GM18526 (cell line): ENCODE results near the gene ST6GALNAC2.
A peak's percentile ranks its signal among the peaks of the same experiment; 100 is the strongest.

ENCODE experiments used
- POLR2A ChIP-seq: IDR thresholded peaks from 3 replicates; pipeline ENCODE4 v1.6.1; 2011; ENCODE audit not compliant: insufficient read length; ENCODE audit errors: extremely low read depth

Gene ST6GALNAC2

DNA sequence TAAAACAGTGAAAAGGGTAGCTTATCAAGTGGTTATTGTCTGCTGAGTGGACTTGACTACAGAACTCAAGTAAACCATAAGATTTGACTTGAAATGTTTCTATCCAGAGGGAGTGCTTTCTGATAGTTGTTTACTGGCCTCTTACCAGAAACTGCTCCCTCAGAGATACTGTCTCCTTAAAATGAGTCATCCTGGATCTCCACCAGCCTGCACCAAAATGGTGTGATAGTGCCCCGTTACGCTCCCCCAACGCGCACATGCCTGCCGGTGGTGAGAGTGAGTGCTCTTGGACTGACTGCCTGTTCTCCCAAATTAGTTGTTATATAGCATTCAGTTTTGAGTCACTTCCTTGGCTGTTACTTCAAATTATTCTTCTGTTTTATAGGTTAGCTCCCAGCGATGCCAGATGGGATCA, 22.9 kb downstream of the ST6GALNAC2 start:
- no peak for TF ChIP-seq POLR2A

DNA sequence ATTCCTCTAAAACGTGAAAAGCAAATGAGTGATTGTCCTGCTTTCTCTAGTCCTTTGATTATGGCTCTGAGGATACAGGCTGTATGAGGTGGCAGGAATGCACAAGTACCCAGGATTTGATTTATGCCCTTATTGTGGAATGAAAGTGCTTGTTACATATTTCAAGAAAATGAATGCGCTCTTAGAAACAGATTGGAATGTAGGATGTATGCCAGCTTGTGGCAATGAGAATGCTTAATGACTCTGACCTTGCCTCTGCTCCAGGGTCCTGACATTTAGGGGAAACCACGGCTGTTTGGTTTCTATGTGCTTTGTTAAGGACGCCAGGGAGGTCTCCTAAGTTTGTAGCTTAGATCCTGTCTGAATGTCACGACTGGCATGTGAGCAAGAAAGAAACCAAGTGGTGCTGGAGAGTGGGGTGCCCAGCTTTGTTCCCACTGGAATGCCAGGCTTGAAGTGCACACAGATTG, 23.8 kb downstream of the ST6GALNAC2 start:
- TF ChIP-seq POLR2A = no peak

DNA sequence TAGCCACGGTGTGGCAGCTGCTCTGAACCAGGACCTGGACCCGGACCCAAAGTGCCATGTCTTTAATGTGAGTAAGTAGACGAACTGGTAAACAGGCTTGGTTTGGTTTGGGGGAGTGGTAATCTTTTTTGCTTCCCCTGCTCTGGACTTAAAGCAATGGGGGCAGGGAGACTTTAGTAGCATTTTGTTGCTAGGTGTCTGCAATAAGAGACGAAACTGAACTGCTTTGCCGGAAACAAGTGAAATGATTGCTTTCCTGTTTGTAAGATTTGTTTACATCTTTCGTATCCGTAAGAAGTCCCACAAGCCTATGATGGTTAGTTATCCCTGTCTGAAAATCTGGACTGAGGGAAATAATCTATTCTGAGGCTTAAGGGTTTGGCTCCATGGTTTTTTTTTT, 24.3 kb downstream of the ST6GALNAC2 start:
- TF ChIP-seq POLR2A = no peak

GRCh38 chr17:76560877-76561221, 24.8 kb downstream of the ST6GALNAC2 start:
- no peak for TF ChIP-seq POLR2A

GRCh38 chr17:76560036-76560876, 25.4 kb downstream of the ST6GALNAC2 start:
- no peak for TF ChIP-seq POLR2A

DNA sequence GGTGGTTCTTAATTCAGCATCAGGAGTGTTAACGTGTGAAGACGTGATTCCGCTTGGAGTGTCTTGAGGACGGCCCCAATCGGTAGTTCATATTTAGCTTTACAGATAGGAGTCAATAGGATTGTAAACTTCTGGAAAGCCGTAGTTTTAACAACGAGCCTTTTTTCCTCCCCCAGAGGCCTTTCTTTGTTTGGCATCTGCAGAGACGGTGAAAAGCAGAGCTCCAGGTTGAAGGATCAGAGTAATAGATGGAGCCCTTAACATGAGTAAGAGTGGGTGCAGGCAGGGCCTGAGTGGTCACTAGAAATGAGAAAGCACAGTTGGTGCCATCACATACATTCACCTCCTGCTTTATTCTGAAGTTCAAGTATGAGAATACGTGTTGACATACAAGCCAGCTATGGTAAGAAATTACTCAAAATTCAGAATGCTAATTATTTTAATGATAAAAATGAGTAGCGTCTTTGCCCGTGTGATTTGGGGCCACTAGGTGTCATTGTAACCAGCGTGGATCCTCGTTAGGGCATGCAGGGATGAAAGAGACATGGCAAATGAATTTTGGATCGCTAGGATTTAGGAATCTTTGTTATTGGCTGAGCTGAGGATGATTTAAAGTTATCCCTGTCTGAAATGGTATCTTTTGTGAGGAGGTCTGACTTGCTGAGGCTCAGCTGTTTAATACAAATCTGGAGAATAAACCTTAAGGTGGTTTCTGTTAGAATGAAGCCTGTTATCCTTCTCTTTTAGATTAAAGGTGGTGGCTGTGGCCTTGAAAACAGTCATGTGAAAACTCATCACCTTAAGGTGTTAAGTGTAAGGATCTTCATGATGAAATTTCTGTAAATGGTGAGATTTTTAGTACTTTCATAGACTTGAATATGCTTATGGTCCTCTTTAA, 27.2 kb downstream of the ST6GALNAC2 start:
- no peak for TF ChIP-seq POLR2A

DNA sequence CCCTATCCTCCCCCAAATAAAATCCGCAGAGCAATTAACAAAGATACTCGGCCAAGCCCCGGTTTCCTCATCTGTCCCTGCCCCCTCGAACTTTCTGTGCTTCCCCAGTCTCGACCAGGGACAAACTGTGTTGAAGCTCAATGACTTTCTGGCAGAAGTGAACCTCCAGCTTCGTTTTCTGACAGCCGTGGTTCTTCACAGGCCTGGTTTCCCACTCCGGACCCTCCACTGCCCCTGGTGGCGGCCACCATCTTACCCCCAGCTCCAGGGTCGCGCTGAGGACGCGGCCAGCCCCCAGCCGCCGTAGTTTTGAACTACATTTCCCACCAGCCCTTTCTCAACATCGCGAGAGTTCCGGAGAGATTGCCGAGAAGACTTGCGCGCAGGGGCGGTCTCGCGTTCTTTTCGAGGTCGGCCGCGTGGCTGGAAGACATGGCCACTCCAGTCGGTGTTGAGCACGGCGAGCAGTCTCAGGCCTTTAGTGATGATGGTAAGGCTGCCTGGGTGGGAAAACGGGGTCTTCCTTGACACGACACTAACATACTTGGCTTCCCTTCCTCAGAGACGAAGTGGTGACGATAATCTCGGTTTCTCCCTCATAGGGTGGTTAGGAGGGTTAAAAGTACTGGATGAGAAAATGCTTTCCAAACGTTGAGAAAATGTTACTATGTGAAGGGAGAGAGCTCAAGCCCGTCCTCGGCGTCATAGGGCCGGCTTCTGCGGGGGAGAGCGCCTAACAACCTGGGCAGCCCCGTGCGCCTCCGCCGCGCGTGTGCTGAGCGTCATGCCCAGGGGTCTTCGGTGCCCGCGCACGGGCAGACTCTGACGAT, 28.1 kb downstream of the ST6GALNAC2 start:
- peak; percentile 96 for TF ChIP-seq POLR2A

- no peak for TF ChIP-seq POLR2A
Measured at GRCh38 chr17:76556765-76557367, 28.8 kb downstream of the ST6GALNAC2 start.

DNA sequence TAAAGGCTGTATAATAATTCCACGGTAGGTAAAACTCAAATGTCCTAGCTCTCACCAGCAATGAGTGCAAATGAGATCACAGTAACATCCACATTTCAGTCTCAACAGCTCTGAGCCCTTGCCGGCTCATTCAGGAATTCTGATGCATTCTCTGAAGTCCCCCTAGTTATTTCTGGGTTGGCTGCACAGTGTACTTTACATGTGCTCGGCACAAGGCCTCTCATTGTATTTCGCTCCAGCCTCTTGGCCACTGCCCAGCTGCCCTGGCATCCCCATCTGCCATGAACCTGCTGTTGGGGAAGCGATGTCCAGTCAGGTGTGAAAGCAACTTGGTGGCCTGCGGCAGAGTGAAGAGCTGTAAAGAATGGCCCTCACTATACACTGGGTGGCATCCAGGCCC, 31.5 kb downstream of the ST6GALNAC2 start:
- no peak for TF ChIP-seq POLR2A

DNA sequence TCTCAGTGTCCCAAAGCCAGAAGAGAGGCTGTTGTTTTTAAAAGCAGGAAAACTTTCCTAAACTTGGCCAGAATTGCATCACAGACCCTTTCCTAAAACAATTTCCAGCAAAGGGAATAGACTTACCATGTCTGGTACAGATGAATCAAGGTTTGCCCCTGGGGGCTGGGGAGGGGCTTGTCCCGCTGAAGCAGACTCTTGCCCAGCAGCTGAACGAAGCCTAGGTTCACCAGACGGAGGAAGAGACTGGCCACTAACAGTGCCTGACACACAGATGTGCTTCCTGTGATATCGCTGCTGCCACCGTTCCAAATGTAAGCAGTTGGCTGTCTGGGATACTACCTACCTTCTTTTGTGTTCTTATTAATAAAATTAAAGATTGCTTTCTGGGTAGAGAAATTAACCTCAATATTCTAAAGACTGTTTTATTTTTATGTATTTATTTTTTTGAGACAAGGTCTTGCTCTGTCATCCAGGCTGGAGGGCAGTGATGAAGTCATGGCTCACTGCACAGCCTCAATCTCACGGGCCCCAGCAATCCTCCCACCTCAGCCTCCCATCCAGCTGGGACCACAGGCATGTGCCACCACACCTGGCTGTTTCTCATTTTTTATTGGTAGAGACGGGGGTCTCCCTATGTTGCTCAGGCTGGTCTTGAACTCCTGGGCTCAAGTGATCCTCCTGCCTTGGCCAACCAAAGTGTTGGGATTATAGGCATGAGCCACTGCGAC, 32.3 kb downstream of the ST6GALNAC2 start:
- no peak for TF ChIP-seq POLR2A

DNA sequence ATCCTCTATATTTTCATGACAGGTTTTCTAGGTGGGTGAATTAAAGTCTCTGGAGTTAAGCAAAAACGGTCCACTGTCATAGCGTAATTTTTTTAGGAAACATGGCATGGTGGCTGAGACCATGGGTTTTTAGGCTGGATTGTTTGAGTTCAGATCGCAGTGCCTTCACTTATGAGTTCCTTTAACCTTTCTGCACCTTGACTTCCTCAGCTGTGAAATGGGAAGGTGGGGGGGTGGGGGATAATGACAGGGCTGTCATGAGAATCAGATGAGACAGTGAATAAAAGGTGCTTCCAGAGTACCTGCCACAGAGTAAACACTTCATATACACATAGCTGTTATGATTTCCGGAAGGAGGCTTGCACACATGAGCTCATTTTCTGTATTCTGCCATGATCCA, 34.0 kb downstream of the ST6GALNAC2 start:
- TF ChIP-seq POLR2A = no peak

GRCh38 chr17:76550712-76551615, 34.7 kb downstream of the ST6GALNAC2 start:
- no peak for TF ChIP-seq POLR2A

DNA sequence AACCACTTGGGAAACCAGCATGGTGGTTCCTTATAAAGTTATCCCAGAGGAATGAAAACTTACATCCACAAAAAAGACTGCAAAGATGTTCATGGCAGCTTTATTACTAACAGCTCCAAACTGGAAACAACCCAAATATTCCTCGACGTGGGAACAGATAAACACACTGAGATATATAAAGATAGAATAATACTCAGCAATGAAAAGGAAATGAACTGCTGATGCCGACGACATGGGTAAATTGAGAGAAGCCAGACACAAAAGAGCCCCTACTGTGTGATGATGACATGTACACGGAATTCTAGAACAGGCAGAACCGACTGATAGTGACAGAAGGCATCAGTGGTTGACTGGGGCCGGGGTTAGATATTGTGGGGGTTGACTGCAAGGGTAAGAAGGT, 36.1 kb downstream of the ST6GALNAC2 start:
- TF ChIP-seq POLR2A = no peak
